Islet of Langerhans (tissue), 1 donor: ENCODE results near the gene FCHSD2.

Experiments used
- FAIRE-seq: peaks from one replicate; lab custom pipeline; 2011; peaks lifted over from hg19 to GRCh38; lab: Jason Lieb, UNC

FCHSD2 gene

GRCh38 chr11:72789493-72790131 lies 352.5 kb downstream of the FCHSD2 start:
- FAIRE-seq, result no peak

- no peak for FAIRE-seq
These were observed 353.9 kb downstream of the FCHSD2 start for GRCh38 chr11:72788241-72788640.

- no peak for FAIRE-seq
These were observed 354.7 kb downstream of the FCHSD2 start for GRCh38 chr11:72787216-72788104.
